Fibroblast of gingiva (primary cell): Measurements from ENCODE around the gene HDAC8.
"Not testable (repeated sequence)": the region's sequence is repeated elsewhere in the genome, so short reads cannot be mapped to it uniquely, and the experiment has no call there.

Experiments
- DNase-seq: peaks from one replicate; pipeline ENCODE4 v3.0.0-alpha.2; 2011; ENCODE audit warnings: low read depth

The HDAC8 gene

GRCh38 chrX:72461288-72461687 lies 111.4 kb downstream of the HDAC8 start:
- DNase-seq = no peak

DNA sequence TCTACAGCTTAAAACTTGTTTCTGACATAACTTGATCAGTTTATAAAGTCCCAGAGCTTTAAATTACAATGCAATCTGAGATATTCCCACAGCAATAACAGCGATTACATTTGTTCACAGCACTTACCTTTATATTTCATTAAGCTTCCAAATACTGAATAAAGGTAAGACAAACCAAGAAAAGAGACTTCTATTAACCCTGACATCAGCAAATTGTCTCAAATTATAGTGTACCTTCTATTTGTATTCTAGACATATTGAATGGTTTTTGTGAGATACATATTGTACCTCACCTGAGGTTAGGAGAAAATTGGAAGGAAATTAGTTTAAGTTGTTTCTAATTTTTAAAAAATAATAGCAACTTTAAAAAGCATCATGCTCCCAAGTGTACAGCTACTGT lies 111.9 kb downstream of the HDAC8 start:
- DNase-seq = no peak

DNA sequence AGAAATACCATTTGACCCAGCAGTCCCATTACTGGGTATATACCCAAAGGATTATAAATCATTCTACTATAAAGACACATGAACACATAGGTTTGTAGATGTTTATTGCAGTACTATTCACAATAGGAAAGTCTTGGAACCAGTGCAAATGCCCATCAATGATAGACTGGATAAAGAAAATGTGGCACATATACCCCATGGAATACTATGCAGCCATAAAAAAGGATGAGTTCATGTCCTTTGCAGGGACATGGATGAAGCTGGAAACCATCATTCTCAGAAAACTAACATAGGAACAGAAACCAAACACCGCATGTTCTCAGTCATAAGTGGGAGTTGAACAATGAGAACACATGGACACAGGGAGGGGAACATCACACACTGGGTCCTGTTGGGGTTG lies 123.6 kb downstream of the HDAC8 start:
- not testable (repeated sequence) for DNase-seq

DNA sequence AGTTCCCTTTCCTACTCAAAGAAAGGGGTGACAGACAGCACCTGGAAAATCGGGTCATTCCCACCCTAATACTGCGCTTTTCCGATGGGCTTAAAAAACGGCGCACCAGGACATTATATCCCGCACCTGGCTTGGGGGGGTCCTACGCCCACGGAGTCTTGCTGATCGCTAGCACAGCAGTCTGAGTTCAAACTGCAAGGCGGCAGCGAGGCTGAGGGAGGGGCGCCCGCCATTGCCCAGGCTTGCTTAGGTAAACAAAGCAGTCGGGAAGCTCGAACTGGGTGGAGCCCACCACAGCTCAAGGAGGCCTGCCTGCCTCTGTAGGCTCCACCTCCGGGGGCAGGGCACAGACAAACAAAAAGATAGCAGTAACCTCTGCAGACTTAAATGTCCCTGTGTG lies 131.9 kb downstream of the HDAC8 start:
- not testable (repeated sequence) for DNase-seq

DNA sequence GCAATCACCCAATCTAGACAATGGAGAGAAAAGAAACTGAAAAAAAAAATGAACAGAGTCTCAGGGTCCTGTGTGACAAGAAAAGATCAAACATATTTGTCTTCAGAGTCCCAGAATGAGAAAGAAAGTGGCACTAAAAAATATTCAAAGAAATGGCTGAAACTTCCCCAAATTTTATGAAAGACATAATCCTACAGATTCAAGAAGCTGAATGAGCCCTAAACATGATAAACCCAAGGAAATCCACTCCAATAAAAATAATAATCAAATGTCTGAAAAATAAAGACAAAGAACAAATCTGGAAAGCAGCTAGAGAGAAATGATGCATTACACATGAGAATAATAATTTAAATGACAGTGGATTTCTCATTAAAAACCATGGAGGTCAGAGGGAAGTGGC lies 136.6 kb downstream of the HDAC8 start:
- no peak for DNase-seq

- DNase-seq = no peak
These were observed 142.2 kb downstream of the HDAC8 start for GRCh38 chrX:72430405-72430968.

DNA sequence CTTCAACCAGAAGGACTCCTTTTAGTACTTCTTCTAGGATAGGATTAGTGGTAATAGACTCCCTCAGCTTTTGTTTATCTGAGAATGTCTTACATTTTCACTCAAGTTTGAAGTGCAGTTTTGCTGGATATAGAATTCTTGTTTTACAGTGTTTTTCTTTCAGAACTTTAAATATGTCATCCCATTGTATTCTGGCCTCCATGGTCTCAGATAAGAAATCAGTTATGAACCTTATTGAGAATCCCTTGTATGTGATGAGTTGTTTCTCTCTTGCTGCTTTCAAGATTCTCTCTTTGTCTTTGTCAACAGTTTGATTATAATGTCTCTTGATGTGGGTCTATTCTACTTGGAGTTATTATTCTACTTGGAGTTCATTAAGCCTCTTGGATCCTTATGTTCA lies 150.8 kb downstream of the HDAC8 start:
- DNase-seq = no peak

GRCh38 chrX:72409993-72410392 lies 162.7 kb downstream of the HDAC8 start:
- no peak for DNase-seq

DNA sequence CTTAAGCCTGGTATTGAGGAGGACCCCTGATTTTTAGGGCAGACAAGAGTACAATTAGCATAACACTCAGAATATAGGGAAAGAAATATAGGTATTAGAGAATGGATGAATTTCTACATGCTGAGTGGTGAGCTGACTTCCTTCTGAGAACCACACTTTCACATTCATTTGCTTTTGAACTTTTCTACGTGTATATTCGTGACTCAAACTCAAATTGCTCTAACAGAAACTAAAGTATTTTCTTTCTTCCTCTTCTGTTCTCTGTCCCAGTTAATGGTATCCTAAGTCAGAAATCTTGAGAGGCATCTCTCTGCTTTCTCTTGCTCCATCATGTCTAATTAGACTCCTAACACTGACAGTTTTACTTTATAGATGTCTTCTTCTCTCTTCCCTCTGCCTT lies 163.8 kb downstream of the HDAC8 start:
- no peak for DNase-seq

- DNase-seq = not testable (repeated sequence)
These were observed 167.5 kb downstream of the HDAC8 start for GRCh38 chrX:72405136-72405535.

DNA sequence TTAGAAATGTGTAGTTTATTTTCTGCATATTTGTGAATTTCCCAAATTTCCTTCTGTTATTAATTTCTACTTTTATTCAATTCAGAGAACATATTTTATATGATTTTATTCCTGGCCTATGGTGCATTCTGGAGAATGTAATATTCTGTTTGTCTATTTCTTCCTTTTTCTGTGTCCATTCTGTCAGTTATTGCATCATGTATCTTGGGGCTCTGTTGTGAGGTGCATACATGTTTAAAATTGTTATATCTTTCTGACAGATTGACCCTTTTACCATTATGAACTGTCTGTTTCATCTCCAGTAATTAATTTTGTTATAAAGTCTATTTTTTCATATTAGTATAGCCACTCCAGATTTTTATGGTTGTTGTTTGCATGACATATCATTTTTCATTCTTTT lies 170.0 kb downstream of the HDAC8 start:
- no peak for DNase-seq

DNA sequence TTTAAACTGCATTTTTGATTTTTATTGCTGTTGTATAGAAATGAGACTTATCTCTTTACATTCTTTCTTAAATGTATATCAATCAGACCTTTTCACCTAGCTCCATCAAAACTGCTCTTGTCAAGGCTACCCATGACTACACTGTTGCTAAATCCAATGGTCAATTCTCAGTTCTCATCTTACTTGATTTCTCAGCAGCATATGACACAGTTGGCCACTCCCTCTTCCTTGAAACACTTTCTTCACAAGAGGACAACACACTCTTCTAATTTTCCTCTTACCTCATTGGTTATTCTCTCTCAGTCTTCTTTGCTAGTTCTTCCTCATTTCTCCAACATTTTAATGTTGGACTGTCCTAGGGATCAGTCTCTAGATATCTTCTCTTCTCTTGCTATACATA lies 172.8 kb downstream of the HDAC8 start:
- DNase-seq = no peak

GRCh38 chrX:72396117-72396516 lies 176.5 kb downstream of the HDAC8 start:
- peak; percentile 5 for DNase-seq

DNA sequence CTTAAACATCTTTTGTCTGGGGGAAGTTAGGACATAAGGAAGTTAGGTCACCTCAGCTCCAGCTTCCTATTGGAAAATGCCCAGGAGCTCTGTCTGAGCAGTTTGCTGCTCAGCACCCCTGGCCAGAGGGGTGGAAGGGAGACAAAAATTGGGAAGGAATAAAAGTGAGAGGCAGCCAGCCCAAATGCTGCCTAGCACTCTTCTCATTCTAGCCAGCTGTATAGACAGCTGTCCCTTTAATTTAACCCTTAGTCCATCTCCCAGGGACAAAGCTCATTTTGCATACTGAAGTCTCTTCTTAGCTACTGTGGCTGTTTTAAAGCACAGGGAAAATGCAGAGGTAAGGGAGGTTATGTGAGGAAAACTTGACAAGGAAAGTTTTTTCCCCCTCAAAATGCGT lies 177.4 kb downstream of the HDAC8 start:
- no peak for DNase-seq

GRCh38 chrX:72394518-72395170 lies 178.0 kb downstream of the HDAC8 start:
- DNase-seq = peak; percentile 81

- no peak for DNase-seq
These were observed 178.7 kb downstream of the HDAC8 start for GRCh38 chrX:72393836-72394517.

DNA sequence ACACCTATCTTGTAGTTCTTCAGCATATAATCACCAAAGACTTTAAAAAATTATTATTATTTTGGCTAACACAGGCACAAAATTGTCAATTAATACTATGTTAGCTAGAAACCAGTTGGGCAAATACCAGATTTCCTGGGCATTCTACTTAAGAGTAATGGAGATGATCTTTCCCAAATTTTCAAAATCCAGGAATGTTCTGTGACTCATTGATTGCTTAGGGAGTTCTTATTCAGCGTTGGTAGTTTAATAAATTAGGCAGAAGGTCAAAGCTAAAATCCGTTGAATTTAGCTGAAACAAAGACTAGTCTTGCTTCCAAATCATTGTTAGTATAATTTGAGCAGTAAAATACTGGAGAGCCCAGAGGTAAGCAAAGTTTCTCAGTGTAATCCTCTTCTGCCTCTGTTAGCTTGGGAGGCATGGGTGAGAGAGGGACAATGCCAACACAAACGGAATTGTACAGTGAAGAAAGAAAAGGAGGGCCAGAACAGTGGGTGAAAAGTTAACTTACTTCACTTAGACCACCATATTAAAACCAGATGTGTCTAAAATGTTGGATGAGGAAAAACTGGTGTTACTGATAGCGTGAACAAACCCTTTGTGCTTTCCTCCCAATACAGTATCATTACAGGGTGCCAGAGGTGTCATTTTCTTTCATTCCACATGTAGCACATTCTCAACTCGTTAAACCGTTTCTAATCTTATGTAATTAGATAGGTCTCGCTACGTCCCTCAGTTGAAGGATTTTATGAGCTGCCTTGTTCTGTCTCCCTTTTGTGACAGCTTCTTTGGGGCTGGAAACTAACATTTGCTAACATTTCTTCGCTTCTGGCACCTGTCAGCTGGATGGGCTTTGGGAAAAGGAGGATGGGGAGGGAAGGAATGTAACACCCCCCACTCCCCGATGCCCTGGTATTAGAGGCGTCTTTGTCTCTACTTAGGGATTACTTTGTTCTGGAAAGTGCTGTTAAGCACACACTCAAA lies 179.5 kb downstream of the HDAC8 start:
- DNase-seq = peak; percentile 53

GRCh38 chrX:72392042-72392441 lies 180.6 kb downstream of the HDAC8 start:
- no peak for DNase-seq

DNA sequence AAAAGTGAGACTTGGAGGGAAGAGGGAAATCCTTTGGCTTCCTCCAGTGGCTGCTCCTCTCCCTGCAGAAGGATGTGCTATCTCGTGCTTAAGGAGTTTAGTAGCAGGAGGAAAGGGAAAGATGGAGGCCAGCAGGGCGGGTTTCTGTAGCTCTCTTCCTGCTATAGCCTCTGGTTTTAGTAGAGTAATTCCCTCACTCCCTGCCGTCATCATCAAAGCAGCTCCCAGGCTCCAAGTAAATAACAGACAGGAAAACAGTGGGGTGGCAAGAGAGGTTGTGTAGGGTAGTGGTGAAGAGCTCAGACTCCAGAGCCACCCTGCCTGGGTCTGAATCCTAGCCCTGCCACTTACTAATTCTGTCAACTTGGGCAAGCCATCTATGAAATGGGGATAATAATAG lies 185.4 kb downstream of the HDAC8 start:
- no peak for DNase-seq

DNA sequence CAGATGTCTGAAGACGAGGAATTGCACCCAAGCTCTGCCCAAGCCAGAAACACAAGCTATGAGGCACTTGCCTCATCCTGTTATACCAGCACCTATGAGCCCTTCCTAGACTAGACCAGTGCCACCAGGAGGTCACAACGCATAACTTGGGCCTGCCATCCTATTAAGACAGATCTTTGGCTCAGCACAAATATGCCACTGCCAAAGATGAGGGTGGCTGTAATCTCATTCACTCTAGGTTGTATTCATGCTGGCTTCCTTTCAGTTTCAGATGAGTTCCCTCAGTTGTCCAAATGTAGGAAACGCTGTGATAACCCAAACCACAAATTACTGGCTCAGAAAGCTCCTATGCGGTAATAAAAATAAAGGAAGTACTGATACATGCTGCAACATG lies 190.4 kb downstream of the HDAC8 start:
- DNase-seq = no peak

- DNase-seq = peak; percentile 33
These were observed 191.0 kb downstream of the HDAC8 start for GRCh38 chrX:72381439-72382201.

DNA sequence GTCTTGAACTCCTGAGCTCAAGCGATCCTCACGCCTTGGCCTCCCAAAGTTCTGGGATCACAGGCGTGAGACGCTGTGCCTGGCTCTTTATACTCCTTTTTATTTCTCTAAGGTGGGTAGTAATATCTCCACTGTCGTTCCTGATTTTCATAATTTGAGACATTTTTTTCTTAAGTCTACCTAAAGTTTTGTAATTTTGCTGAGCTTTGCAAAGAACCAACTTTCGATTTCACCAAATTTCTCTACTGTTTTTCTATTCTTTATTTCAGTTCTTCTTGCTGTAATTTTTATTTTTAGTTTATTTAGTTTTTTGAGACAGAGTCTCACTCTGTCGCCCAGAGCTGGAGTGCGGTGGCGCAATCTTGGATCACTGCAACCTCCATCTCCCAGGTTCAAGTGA lies 196.5 kb downstream of the HDAC8 start:
- DNase-seq = no peak
